DMS79 treated with DMSO at 0.1 percent for 48 hours (cell line): ENCODE results near the gene GABPB2.
A peak's percentile ranks its signal among the peaks of the same experiment; 100 is the strongest.

ENCODE experiments used
- DNase-seq: peaks from one replicate; lab custom pipeline; 2025; lab: John Stamatoyannopoulos, UW

Gene GABPB2

DNA sequence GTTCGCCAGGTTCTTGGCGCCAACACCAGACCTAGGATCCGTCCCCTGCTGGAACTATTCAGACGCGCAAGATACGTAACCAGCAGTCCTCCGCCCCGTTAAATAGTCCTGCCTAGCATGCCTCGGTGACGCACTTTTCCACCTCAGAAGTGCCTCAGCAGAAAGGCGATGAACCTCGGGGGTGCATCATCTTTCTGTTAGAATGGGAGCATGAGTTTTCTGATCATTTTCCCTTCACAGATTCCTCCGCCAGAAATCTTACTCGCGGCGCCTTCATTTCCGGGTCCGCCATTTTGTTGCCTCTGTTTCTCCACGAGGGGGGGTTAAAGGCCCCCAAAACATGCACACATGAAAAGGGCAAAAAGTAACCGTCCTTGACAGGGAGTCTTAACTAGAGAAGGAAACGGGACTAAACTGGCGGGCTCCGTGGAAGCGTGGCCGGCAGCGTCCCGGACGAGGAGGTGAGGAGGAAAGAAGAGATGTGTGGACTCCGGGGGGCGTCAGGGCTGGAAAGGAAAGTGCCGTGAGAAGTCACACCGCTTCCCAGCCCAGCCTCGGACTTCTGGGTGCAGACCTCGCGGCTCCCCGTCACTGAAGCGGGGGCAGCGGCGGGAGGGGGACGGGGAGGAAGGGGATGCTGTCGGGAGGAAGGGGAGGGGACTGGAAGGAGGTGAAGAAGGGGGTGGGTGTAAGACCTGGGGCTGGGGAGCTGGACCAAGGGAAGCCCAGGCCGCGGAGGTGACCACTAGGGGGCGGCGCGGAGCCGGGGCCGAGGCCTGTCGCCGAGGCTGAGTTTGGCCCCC is at the start of gene GABPB2:
GABPB2 (plus strand) TSS at position 288 of the 803 bp plus-strand sequence. CDS start 17,429 bp downstream, outside the sequence.
- DNase-seq = peak; percentile 69

DNA sequence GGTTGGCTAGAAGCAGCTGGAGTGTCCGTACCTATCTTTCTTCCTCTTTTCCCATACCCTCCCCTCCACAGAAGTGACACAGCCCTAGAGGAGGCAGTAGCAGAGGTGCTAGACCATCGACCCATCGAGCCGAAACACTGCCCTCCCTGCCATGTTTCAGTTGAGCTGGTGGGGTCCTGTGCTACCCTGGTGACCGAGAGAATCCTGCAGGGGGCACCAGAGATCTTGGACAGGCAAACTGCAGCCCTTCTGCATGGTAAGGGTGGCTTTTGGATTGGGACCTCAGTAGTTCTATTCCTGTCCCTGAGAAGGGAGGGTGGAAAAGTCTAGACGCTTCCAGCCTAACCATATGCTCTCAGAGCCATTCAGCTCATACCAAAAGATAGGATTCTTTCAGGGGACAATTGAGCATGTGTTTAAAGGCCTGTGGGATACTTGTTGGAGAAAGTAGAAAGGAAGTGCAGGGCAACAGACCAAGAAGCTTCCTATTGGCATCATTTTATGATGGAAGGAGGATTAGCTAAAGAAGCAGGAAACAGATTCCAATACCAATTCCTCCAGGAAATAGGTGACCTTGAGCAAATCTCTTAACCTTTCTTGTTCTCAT is 45.9 kb upstream of the GABPB2 start:
- DNase-seq = peak; percentile 71

DNA sequence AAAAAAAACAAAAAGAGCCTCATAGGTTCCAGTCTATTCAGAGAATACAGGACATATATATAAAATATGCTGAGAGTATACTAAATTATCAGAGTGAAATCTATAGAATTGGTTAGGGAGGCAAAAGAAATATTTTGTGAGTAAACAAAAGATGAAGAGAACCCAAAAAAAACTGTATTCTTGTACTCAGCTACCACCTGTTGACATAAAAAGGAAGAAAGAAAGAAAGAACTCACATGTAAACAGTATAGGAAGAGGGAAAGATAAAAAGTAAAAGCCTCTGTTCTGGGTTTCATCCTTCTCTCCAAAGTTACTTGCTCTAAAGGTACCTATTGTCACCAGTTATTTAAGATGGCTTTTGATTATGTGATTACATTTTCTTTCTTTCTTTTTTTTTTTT is 44.1 kb upstream of the GABPB2 start:
- no peak for DNase-seq

DNA sequence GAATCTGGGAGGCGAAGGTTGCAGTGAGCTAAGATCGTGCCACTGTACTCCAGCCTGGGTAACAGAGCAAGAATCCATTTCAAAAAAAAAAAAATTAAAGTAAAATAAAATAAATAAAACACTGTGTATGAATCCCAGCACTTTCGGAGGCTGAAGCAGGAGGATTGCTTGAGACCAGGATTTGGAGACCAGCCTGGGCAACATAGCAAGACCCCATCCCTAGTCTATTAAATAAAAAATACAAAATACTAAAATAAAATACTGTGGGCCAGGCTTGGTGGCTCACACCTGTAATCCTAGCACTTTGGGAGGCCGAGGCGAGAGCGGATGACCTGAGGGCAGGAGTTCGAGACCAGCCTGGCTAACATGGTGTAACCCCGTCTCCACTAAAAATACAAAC is 38.4 kb upstream of the GABPB2 start:
- DNase-seq = no peak

DNA sequence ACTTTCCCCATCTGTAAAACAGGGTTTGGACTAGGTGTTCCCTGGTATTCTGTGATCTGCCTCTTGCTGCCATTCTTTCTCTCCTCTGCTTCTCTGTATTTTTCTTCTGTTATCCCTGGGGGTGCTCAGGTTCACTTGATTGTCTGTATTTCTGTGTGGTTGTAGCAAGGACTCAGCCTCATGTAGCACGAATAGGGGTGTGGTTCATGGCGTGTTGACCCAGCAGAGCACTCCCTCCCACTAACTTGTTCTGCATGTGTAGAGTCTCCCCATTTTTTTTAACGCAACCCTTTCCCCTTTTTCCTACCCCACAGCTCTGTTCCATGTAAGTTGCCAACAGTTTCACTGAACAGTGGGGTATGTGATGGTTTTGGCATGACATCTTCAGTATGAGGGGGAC is 35.4 kb upstream of the GABPB2 start:
- no peak for DNase-seq

DNA sequence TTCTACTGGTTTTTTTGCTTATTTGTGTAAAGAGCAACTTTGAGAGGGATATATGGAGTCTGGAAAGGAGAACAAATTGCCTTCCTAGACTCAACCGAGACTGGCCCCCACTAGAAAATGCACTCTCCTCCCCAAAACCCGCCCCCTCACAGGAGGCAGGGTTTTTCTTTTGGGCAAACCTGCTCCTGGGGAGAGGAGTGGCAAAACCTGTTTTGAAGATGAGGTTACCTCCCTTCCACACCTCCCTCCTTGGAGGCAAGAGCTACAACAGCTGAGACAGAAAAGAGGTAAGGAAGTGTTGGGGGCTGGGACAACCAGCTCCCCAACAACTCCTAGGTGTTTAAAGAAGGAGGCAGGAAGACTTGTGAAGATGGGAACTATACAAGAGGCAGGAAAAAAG is 34.2 kb upstream of the GABPB2 start, which contains the start of gene BNIPL:
BNIPL (plus strand) TSS at position 231 of the 400 bp plus-strand sequence; CDS start at position 371, 140 bp downstream.
- no peak for DNase-seq

DNA sequence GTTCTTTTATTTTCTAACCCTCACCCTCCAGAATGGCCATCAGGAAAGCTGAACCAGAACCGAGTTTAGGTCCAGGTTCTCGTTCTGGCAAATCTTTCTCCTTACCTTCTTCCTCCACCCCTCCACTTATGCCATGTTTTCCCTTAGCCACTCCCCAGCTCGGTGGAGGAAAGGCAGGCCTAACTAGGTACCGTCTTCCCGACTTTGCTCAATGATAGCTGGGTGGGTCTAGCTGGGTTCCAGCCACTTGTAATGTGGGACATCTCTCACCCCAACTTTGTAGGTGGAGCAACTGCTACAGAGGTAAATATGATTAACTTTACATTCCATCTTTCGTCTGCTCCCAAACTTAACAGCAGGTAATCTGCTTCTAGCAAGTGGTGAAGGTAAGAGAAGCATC is 33.5 kb upstream of the GABPB2 start:
- DNase-seq = no peak

DNA sequence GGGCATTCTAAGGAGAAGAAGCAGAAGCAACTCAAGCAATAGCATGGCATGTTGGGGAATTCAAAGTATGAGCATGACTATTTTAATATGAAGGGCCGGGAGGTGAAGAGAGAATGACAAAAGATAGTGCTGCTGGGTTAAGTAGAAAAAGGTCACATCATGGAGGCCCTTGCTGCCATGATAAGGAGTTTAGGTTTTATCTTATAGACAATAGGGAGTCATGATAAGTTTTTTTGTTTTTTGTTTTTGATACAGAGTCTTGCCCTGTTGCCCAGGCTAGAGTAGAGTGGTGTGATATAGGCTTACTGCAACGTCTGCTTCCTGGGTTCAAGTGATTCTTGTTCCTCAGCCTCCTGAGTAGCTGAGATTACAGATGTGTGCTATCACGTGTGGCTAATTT is 31.0 kb upstream of the GABPB2 start:
- DNase-seq = no peak

DNA sequence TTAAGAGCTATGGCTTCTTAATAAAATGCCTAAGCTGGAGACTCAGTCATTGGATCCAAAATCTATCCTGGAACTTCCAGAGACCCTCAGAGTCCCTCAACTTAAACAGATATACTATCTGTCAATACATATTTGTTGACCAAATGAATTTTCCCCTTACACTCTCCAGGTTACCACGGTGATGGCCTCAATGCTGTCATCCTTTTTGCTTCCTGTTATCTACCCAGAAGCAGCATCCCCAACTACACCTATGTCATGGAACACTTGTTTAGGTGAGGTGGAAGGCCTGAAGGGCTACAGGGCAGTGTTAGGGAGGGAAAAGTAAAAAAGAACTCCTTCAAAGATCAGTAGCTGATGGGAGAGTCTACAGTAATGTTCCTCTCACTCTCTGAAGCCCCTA is 27.4 kb upstream of the GABPB2 start:
- DNase-seq = no peak

DNA sequence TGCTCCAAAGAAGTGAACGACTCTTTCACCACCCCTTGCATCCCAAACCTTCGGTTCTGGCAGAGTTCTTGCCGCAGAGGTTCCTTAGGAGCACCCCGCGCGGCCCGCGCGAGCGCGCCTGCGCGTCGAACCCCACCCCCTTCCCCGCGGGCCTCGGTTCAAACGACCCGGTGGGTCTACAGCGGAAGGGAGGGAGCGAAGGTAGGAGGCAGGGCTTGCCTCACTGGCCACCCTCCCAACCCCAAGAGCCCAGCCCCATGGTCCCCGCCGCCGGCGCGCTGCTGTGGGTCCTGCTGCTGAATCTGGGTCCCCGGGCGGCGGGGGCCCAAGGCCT is 23.0 kb upstream of the GABPB2 start, which contains the start of gene C1orf56:
C1orf56 (plus strand) TSS at position 161 of the 334 bp plus-strand sequence; CDS start at position 258, 97 bp downstream.
- peak; percentile 89 for DNase-seq

DNA sequence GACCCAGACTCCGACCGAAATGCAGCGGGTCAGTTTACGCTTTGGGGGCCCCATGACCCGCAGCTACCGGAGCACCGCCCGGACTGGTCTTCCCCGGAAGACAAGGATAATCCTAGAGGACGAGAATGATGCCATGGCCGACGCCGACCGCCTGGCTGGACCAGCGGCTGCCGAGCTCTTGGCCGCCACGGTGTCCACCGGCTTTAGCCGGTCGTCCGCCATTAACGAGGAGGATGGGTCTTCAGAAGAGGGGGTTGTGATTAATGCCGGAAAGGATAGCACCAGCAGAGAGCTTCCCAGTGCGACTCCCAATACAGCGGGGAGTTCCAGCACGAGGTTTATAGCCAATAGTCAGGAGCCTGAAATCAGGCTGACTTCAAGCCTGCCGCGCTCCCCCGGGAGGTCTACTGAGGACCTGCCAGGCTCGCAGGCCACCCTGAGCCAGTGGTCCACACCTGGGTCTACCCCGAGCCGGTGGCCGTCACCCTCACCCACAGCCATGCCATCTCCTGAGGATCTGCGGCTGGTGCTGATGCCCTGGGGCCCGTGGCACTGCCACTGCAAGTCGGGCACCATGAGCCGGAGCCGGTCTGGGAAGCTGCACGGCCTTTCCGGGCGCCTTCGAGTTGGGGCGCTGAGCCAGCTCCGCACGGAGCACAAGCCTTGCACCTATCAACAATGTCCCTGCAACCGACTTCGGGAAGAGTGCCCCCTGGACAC is 22.5 kb upstream of the GABPB2 start:
- peak; percentile 75 for DNase-seq

DNA sequence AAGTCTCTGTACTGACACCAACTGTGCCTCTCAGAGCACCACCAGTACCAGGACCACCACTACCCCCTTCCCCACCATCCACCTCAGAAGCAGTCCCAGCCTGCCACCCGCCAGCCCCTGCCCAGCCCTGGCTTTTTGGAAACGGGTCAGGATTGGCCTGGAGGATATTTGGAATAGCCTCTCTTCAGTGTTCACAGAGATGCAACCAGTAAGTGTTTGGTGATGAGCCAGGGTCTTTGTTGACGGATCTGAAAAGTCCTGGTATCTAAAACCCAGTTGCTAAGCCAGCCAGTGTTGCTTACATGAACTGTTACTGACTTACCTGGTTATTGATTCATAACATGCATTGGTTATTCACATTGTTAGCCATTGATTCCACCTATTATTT is 21.9 kb upstream of the GABPB2 start:
- DNase-seq = no peak

DNA sequence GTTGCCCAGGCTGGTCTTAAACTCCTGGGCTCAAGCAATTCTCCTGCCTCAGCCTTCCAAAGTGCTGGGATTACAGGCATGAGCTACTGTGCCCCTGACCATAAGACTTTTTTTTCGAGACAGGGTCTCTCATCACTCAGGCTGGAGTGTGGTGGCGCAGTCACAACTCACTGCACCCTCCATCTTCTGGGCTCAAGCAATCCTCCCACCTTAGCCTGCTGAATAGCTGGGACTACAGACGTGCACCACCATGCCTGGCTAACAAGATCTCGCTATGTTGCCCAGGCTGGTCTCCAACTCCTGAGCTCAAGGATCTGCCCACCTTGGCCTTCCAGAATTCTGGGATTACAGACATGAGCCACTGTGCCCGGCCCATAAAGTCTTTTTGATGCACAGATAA is 21.1 kb upstream of the GABPB2 start:
- no peak for DNase-seq

DNA sequence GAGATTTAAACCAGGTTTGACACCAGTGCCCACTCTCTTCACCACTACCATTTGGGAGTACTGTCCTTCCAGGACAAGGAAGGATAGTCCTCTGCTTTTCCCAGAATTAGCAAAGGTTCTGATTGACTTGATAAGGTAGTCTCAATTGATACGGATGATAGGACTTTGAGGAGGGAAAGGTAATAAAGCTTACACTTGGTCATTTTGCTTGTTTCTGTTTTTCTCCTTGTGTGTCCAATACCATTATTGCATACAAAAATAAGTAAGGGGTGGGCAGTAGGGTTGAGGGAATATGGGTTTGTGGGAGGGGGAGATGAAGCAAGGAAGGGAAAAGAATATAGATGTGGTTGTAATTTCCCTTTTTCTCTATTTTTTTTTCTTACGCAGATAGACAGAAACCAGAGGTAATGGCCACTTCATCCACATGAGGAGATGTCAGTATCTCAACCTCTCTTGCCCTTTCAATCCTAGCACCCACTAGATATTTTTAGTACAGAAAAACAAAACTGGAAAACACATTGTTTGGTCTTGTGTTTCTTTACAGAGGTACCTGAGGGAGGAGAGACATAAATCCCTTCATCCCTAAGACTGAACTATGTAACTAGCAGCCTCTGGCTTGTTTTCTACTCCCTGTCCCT is 20.4 kb upstream of the GABPB2 start:
- DNase-seq = no peak

DNA sequence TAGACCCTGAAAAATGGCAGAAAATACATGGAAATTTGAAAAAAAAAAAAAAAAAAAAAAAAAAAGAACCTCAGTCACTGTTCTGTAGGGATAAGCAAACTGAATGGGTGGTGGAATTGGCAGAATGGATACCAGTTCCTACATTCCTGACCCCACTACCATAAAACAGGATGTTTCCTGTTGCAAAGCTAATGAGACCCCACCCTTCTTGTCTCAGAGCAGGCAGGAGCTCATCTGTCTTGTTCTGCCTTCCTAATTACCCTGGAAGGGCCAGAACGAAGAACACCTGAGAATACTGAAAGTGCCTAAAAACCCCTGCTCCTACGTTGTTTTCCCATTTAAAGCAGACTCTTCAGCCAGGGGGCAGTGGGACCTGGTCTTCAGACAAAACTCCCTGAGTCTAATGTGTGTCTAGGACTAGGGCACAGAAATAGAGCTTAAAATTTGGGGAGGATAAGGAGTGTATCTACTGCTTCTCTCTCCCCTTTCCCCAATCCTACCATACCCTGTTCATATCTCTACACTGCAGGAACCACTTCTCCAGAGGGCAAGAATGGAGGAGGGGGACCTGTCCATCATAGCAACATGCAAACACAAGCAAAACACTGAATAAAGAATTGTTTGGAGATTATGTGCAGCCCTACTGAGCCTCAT is 19.1 kb upstream of the GABPB2 start:
- no peak for DNase-seq

DNA sequence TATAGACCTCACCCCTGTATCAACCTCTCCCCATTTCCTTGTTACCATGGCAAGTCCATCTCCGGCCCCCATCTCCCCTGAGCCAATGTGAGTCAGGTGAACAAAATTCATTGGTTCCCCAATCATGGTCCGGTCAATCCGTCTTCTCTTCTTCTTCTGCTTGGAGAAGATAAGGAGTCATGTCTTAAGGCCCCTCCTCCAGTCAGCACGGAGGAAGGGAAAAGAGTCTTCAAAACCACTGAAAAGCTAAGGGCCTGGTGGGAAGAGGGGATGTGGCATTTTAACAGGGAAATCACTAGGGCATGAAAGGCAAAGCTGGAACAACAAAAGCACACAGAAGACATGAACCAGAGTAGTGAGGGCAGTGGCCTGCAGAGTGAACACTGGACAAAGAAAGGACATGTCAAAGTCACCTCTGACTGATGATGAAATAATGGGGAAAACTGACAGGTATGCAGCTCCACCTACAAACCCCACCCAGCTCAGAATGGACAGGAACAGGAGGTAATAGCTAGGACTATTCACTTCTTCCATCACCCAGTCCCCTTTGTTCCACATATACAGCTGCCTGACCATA is 15.5 kb upstream of the GABPB2 start:
- no peak for DNase-seq

DNA sequence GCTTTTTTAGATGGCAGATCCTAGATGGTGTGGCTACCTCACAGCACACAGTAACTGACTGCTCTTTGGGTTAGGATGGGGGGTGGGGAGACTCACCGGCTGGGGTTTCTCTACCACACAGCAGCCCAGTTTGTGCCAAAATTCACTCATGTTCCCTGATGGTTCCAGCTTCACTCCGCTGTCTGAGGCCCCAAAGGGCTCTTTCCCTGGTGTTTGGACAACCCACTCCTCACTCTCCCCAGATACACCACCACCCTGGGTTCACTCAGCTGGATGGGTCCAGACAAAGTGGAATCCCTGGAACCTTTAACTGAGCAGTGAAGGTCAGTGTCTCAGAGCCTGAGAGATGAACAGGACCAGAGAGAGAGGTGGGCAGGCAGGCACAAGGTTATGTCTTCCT is 15.0 kb upstream of the GABPB2 start:
- DNase-seq = no peak

DNA sequence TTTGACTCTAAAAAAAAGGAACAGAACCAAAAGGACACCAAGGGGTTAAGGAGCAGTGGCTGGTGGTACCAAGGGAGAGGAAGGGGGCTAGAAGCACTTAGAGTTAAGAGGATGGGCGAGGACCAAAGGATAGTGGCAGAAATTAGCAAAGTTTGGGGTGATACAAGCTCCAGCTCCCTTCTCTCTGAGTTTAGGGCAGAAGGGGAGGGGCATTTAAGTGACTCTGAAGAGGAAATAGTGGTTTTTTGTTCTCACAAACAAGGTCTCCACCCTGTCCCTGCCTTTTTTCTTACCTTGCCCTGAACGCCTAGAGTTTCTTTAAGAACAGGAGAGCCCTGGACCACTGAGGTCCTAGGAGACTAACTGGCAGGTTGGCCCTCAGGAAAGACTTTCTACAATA is 14.4 kb upstream of the GABPB2 start:
- DNase-seq = no peak

DNA sequence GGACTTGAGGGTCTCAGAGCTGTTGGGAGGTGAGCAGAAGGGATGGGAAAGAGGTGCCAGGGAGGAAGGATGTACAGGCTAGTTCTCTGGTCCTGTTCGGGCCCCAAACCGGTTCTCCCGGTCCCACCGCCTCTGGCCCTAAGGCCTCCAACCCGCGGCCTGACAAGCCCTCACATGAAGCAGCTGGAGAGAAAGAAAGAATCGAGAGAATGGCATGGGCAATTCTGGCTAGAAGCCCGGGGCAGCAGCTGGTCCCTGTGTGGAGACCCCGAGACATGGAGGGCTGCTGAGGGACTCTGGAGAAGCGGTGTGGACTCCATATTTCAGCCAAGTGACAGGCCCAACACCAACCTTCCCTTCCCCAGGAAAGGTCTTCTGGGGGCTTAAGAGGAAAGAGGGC is 11.9 kb upstream of the GABPB2 start:
- DNase-seq = peak; percentile 77

DNA sequence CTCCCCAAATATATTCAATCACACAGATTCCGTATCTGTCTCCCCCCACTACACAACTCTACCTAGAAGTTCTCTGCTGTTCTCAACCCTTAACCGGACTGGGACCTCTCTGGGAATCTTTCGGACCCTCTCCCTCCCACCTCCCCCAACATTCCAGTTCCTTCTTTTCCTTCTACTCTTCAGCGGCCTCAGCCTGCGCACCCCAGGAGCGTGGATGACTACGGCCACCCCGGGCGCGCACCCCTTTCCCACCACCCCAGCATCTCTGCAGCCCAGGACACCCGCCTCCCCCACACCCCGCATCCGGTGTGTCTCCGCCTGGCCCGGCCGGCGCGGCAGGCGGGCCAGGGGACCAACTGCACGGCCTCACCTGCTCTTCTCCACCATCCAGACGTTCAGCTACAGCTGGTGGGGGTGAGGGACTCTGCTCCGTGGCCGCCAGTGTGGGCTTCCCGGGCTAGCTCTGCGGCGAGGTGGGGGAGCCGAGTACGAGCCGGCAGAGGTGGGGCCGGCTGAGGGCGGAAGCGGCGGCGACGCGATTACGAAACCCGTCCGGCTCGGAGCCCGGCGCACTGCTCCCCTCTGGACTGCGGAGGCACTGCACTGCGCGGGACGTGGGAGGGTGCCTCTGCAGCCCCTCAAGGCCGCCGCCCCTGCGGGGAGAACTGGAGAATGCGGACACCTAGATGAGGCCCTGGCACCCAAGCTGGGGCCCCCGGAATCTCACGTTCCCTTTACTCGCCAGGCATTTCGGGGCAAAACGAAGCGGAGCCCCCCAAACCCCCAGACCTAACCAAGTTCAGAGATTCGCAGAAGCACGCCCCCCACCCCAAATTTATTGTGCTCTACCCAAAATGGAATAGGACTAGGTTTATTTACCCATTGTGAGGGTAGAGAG is 11.2 kb upstream of the GABPB2 start, which contains the start of gene CDC42SE1:
CDC42SE1 (minus strand) TSS at position 514 of the 898 bp plus-strand sequence. CDS start 3,892 bp downstream, outside the sequence.
- peak; percentile 65 for DNase-seq
